ENCODE data around the gene ZEB1. TPM values are rescaled to one million over a fixed set of nuclear protein-coding genes. Genes with fewer than 3 reads are reported as not detected.

Gene ZEB1
- total and polyA plus RNA-seq, 9 of the 15 experiments (the other 6 are each of a cell fraction or from before 2014, with no cell fraction given): 2.1 to 8.4 (median 4.9) TPM

GRCh38 chr10:31549896-31550295, 230.9 kb downstream of the ZEB1 start:
- Histone ChIP-seq H3K27ac (ENCODE audit: extremely low read depth, low read depth, low read length) (no peak overlapping the region), H3K9ac (ENCODE audit: insufficient read depth in 1 of 2, low read depth in 2 of 2, low read length in 2 of 2) (no peak overlapping the region), H3K9me3 (replicated peaks; ENCODE audit: control insufficient read depth, insufficient read depth, low read depth, low read length) (no peaks in the 10 kb centered on the region), H3K79me2 (ENCODE audit: control insufficient read depth, insufficient read depth, low read length) (no peaks in the 10 kb centered on the region), H3K4me3 (no peak overlapping the region), H3K9me1 (ENCODE audit: control insufficient read depth, insufficient read depth, low read length) (no peaks in the 10 kb centered on the region), H3K4me2 (ENCODE audit: insufficient read depth, low read length) (no peak overlapping the region), H4K20me1 (replicated peaks; ENCODE audit: control insufficient read depth, insufficient read depth, low read length) (no peaks in the 10 kb centered on the region), H2AFZ (ENCODE audit: low read depth, low read length) (no peak overlapping the region), H3K27me3 (ENCODE audit: control insufficient read depth in 2 of 2, insufficient read depth in 2 of 2, low read length in 2 of 2) (no peaks in the 10 kb centered on the region), H3K36me3 (ENCODE audit: control insufficient read depth, insufficient read depth, low read length) (no peaks in the 10 kb centered on the region), H3K4me1 (replicated peaks in 1 of 2; ENCODE audit: control insufficient read depth in 2 of 2, insufficient read depth in 2 of 2, low read length in 2 of 2) (no peaks in the 10 kb centered on the region)
- ChIA-PET CTCF (ENCODE audit: low intra/inter-chr PET ratio) (no interaction called here), POLR2A (no interaction called here)
- no peak for DNase-seq (ENCODE audit: extremely low read depth in 1 of 4, low spot score in 3 of 4)
- no peak for ATAC-seq
- in situ Hi-C loops (cut with MboI): no loop called here
- intact Hi-C loops (cut with micrococcal nuclease): no loop called here
- no peak for TF ChIP-seq ZNF316 (IDR thresholded peaks at IDR 0.05)
- no peak for TF ChIP-seq AFF1 (IDR thresholded peaks at IDR 0.05; ENCODE audit: low read depth in 1 of 2, partially characterized antibody in 2 of 2)
- no peak for TF ChIP-seq HCFC1 (IDR thresholded peaks at IDR 0.05; ENCODE audit: low read depth, low read length)
- TF ChIP-seq PCBP1 (IDR thresholded peaks at IDR 0.05; ENCODE audit: low read depth, low read length, poor library complexity, severe bottlenecking): no peak
- 0% methylated on average over 2 of the region's 2 CpGs for WGBS (ENCODE audit: insufficient coverage, low coverage, missing lambda C conversion rate)
- FAIRE-seq: no peak
- no TSS peak for BruUV-seq (replicated peaks)
